OCI-LY1 (cell line): ENCODE measurements around the gene KIF17.

Source experiments
- H2AFZ ChIP-seq: fragments of 200-600 bp; sonication (generic), shearing (Covaris generic); 2 replicates; pipeline ENCODE4 v1.6.0; 2014; ENCODE audit warnings: antibody characterized with exemption, mild to moderate bottlenecking, low read length
- H3F3A ChIP-seq: fragments of 200-600 bp; sonication (generic), shearing (Covaris generic); 2 replicates; pipeline ENCODE4 v1.6.0; 2014; ENCODE audit warnings: mild to moderate bottlenecking, antibody characterized with exemption, low read length, moderate library complexity; ENCODE audit not compliant: insufficient read depth
- H3K27ac ChIP-seq: fragments of 200-600 bp; sonication (generic); 2 replicates; pipeline ENCODE4 v1.5.1; 2014; ENCODE audit warnings: low read length, mixed run types, mild to moderate bottlenecking, low read depth; ENCODE audit not compliant: poor library complexity, severe bottlenecking
- H3K27me3 ChIP-seq: fragments of 200-600 bp; sonication (generic); 2 replicates; pipeline ENCODE4 v1.6.0; 2014; ENCODE audit warnings: antibody characterized with exemption, mild to moderate bottlenecking, low read length, moderate library complexity; ENCODE audit not compliant: insufficient read depth
- H3K36me3 ChIP-seq: fragments of 200-600 bp; sonication (generic); 2 replicates; pipeline ENCODE4 v1.6.1; 2014; ENCODE audit warnings: mild to moderate bottlenecking, antibody characterized with exemption, low read length, moderate library complexity, mixed read lengths; ENCODE audit not compliant: insufficient read depth
- H3K4me1 ChIP-seq: fragments of 200-600 bp; sonication (generic); 2 replicates; pipeline ENCODE4 v1.5.1; 2014; ENCODE audit warnings: mild to moderate bottlenecking, low read length, moderate library complexity; ENCODE audit not compliant: insufficient read depth, severe bottlenecking
- H3K4me2 ChIP-seq: fragments of 200-600 bp; sonication (generic), shearing (Covaris generic); 2 replicates; pipeline ENCODE4 v1.6.1; 2014; ENCODE audit warnings: low read length
- H3K4me3 ChIP-seq: fragments of 200-600 bp; sonication (generic); 2 replicates; pipeline ENCODE4 v1.5.1; 2014; ENCODE audit warnings: low read length, low read depth, mild to moderate bottlenecking, mixed read lengths; ENCODE audit not compliant: poor library complexity, severe bottlenecking
- H3K79me2 ChIP-seq: fragments of 200-600 bp; shearing (Covaris generic); 2 replicates; pipeline ENCODE4 v1.6.1; 2016; ENCODE audit warnings: mixed run types, low read length, mixed read lengths; ENCODE audit not compliant: insufficient read depth
- H3K9ac ChIP-seq: fragments of 200-600 bp; sonication (generic), shearing (Covaris generic); 2 replicates; pipeline ENCODE4 v1.6.1; 2014; ENCODE audit warnings: mild to moderate bottlenecking, low read length, mixed read lengths
- H3K9me2 ChIP-seq: fragments of 200-600 bp; sonication (generic), shearing (Covaris generic); 2 replicates; pipeline ENCODE4 v1.6.1; 2014; ENCODE audit warnings: low read depth, mild to moderate bottlenecking, low read length, mixed read lengths
- H3K9me3 ChIP-seq: fragments of 200-600 bp; shearing (Covaris generic); 2 replicates; pipeline ENCODE4 v1.6.1; 2014; ENCODE audit warnings: low read length, mixed read lengths
- H4K20me1 ChIP-seq: fragments of 200-600 bp; sonication (generic), shearing (Covaris generic); 2 replicates; pipeline ENCODE4 v1.6.0; 2016; ENCODE audit warnings: mild to moderate bottlenecking, low read length; ENCODE audit not compliant: insufficient read depth
- EZH2 ChIP-seq: fragments of 200-600 bp; sonication (generic), shearing (Covaris generic); IDR thresholded peaks from 2 replicates; pipeline ENCODE4 v1.8.0; 2017; ENCODE audit warnings: borderline replicate concordance, mixed run types, mild to moderate bottlenecking, antibody characterized with exemption, low read length, moderate library complexity, mixed read lengths
- TF ChIP-seq, protein P1 (sequence below): fragments of 200-600 bp; sonication (generic), shearing (Covaris generic); IDR thresholded peaks from 2 replicates; pipeline ENCODE4 v1.5.1; 2017; ENCODE audit warnings: mild to moderate bottlenecking, antibody characterized with exemption, low read length, moderate library complexity, mixed read lengths

The KIF17 gene

DNA sequence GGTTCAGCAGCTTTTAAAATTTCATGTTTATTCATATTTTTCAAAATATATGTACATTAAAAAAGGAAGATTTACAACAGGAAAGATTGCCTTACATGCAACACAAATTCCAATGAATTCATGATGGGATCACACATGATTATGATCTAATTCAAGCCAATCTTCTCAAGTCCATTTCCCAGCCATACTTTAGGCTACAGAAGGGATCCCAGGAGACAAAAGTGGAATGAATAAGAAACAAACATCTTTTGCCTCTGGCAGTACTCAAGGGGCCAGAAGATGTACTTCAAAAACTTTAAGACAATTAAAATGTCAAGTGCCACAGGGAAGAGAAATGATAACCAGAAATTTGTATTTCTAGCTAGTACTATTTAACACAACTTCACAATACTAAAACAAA is 24.9 kb upstream of the KIF17 start:
- no peaks in the 10 kb centered on the region for H3K27me3 ChIP-seq
- H3K9ac ChIP-seq, result no peak overlapping the region
- TF ChIP-seq EZH2, result no peak
- TF ChIP-seq, protein P1, sequence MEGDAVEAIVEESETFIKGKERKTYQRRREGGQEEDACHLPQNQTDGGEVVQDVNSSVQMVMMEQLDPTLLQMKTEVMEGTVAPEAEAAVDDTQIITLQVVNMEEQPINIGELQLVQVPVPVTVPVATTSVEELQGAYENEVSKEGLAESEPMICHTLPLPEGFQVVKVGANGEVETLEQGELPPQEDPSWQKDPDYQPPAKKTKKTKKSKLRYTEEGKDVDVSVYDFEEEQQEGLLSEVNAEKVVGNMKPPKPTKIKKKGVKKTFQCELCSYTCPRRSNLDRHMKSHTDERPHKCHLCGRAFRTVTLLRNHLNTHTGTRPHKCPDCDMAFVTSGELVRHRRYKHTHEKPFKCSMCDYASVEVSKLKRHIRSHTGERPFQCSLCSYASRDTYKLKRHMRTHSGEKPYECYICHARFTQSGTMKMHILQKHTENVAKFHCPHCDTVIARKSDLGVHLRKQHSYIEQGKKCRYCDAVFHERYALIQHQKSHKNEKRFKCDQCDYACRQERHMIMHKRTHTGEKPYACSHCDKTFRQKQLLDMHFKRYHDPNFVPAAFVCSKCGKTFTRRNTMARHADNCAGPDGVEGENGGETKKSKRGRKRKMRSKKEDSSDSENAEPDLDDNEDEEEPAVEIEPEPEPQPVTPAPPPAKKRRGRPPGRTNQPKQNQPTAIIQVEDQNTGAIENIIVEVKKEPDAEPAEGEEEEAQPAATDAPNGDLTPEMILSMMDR, result no peak
- H3K4me1 ChIP-seq, result no peaks in the 10 kb centered on the region
- no peak overlapping the region for H2AFZ ChIP-seq
- H3K79me2 ChIP-seq, result no peaks in the 10 kb centered on the region
- peaks cover 97% of the 10 kb centered on the region for H3K36me3 ChIP-seq
- H3K4me3 ChIP-seq, result no peak overlapping the region
- H3K9me2 ChIP-seq, result no peaks in the 10 kb centered on the region
- H3K9me3 ChIP-seq, result no peaks in the 10 kb centered on the region
- no peaks in the 10 kb centered on the region for H4K20me1 ChIP-seq
- no peak overlapping the region for H3K27ac ChIP-seq
- H3F3A ChIP-seq, result peaks cover 6% of the 10 kb centered on the region; the same call in 1 of the 2 replicates
- H3K4me2 ChIP-seq, result no peak overlapping the region

DNA sequence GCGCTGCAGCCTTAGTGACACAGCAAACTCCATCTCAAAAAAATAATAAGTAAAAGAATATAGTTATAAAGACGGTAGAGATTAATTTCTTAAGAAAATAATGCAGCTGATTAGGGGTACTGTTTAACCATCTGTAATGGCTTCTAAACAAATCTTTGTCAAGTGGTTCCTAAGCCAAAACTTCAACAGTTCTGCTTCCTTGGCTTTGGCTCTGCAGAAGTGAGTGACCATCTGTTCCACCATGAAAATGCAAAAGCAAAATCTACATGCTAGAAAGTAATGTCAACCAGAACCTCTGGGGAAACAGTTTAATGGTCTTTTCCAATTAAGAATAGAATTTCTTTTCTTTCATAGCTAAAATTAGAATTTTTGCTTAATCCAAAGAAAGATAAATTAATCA is 23.0 kb upstream of the KIF17 start:
- Histone ChIP-seq H4K20me1 (no peaks in the 10 kb centered on the region), H3K4me2 (no peak overlapping the region), H3K27me3 (no peaks in the 10 kb centered on the region), H3K36me3 (peaks cover 83% of the 10 kb centered on the region), H3K9me3 (no peaks in the 10 kb centered on the region), H3K9me2 (no peaks in the 10 kb centered on the region), H3K79me2 (no peaks in the 10 kb centered on the region), H3K4me1 (no peaks in the 10 kb centered on the region), H3K9ac (no peak overlapping the region), H2AFZ (no peak overlapping the region), H3K27ac (no peak overlapping the region), H3K4me3 (no peak overlapping the region), H3F3A (peaks cover 6% of the 10 kb centered on the region; the same call in 1 of the 2 replicates)
- TF ChIP-seq, protein P1, result no peak
- TF ChIP-seq EZH2, result no peak

DNA sequence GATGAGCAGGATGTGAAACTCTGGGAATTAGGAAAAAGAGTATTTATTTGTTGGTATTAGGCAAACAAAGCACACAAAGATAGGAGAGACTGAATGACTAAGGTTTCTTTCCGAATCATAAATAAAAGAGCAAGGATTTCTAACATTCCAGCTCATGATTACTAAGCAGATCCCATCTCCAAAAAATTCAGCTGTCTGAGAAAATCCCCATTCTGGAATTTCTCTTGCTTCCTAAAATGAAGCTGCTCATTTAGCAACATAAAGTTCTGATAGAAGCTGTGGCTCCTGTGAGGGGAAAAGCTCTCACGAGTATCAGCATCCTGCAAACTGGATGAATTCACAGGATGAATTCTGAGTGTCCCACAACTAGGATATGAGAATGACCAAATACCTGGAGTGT is 21.4 kb upstream of the KIF17 start:
- Histone ChIP-seq H3K9me3 (no peaks in the 10 kb centered on the region), H3K79me2 (no peaks in the 10 kb centered on the region), H3K9ac (no peak overlapping the region), H3K9me2 (no peaks in the 10 kb centered on the region), H3K27ac (no peak overlapping the region), H3F3A (peaks cover 6% of the 10 kb centered on the region; the same call in 1 of the 2 replicates), H3K36me3 (peaks cover 68% of the 10 kb centered on the region), H3K4me3 (no peak overlapping the region), H2AFZ (no peak overlapping the region), H3K27me3 (no peaks in the 10 kb centered on the region), H3K4me2 (no peak overlapping the region), H4K20me1 (no peaks in the 10 kb centered on the region), H3K4me1 (no peaks in the 10 kb centered on the region)
- TF ChIP-seq EZH2, result no peak
- TF ChIP-seq, protein P1, result no peak
